GM18499 (cell line): ENCODE data around the gene C22orf39.
A peak's percentile ranks its signal among the peaks of the same experiment; 100 is the strongest.

Experiments used
- ATAC-seq: cut with Tn5 transposase; IDR thresholded peaks from one replicate; pipeline ENCODE4 v1.9.1; 2021; ENCODE audit warnings: moderate number of reproducible peaks; ENCODE audit not compliant: insufficient read depth, unreplicated experiment

C22orf39 gene

DNA sequence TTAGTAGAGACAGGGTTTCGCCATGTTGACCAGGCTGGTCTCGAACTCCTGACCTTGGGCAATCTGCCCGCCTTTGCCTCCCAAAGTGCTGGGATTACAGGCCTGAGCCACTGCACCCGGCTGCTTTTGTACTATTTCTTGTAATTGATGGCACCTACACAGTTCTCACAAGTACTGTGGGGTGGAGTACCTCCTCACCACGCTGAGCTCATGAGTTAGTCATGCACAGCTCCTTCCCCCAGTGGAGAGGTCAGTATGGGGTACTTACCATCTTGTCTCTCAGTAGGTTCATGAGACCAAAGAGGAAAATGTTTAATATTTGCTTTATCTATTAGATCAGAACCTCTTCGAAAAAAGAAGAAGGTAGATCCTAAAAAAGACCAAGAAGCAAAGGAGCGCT, 13.1 kb downstream of the C22orf39 start:
- ATAC-seq, result no peak

DNA sequence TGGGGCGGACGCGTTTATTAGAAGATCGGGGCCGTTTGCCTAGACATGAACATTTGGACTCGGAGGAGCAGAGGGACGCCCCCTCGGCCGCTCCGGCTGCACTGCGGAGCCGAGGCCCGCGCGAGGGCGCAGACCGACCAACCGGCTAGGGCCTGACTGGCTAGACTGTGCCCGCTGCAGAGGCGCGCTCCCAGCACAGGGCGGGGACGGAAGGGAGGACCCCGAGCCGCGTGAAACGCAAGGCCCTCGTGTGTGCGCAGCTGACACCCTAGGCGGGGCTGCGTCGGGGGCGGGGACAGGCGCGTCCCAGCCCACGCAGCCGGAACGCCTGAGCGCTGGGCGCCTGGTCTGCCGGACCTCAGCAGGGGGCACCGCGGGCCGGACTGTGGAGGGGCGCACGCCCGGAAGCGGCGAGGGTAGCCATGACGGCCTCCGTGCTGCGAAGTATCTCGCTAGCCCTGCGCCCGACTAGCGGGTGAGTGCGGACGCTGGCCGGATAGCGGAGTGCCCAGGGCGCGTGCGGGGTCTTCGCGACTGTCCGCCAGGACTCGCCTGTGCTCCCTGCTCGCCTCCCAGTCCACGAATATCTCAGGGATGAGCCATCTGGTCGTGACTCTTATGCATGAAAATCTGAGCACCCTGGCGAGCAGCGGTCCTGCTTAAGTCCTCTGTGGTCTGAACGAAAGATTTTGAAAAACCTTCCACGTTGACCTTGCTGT, 15.2 kb downstream of the C22orf39 start, which contains the start of gene MRPL40:
TSS of gene MRPL40 (plus strand) at position 413 of the 719 bp plus-strand sequence. CDS start at position 423, 10 bp downstream.
- ATAC-seq, result peak; percentile 38

DNA sequence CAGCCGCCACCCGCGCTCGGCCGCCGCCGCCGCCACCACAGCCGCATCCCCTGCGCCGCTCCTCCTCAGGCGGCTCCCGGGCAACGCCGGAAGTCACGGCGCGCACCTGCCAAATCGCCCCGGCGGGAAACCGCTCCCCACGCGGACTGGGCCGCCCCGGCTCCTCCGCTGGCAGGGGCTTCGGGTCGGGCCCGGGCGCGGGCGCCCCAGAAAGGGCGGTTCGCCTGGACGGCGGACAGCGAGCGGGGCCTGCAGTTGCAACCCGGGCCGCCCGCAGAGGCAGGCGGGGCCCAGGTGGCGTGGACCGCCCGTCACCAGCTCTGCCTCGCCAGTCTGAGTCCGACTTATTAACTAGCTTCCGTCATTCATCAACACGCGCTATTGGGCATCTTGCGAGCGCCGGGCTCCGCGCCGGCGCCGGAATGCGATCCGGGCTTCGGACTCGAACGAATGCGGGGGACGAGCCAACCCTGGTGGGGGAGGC, 15.8 kb downstream of the C22orf39 start, which contains the start of gene HIRA:
TSS of gene HIRA (minus strand) at position 85 of the 484 bp plus-strand sequence. CDS start 257 bp downstream, outside the sequence.
- ATAC-seq, result peak; percentile 13

DNA sequence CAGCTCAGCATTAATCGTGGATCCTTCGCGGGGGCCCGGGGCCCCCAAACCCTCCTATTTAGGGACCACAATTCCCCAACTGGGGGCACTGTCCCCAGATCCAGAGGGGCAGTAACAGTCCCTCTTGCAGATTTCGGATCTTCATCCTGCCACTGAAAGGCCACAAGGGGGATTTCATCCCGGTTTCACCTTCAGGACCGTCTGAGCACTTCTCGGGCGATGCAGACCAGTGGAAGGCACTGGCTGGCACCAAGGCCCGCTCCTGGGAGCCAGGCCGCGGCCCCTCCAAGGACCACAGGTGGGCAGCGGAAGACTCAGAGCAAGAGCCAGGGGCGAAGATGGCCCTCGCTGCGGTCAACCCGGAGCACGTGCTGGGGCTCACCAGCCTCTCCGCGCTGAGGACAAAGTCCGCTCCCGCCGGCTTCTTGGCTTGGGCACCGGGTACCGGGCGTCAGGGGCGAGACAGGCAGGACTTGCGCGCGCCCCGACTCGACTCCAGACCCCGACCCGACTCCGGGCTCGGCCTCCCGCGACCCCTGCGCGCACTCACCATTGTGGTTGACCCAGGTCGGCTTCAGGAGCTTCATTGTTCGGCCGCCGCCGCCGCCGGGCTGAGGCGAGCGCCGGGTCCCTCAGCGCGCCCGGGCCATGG, 16.5 kb downstream of the C22orf39 start:
- no peak for ATAC-seq

DNA sequence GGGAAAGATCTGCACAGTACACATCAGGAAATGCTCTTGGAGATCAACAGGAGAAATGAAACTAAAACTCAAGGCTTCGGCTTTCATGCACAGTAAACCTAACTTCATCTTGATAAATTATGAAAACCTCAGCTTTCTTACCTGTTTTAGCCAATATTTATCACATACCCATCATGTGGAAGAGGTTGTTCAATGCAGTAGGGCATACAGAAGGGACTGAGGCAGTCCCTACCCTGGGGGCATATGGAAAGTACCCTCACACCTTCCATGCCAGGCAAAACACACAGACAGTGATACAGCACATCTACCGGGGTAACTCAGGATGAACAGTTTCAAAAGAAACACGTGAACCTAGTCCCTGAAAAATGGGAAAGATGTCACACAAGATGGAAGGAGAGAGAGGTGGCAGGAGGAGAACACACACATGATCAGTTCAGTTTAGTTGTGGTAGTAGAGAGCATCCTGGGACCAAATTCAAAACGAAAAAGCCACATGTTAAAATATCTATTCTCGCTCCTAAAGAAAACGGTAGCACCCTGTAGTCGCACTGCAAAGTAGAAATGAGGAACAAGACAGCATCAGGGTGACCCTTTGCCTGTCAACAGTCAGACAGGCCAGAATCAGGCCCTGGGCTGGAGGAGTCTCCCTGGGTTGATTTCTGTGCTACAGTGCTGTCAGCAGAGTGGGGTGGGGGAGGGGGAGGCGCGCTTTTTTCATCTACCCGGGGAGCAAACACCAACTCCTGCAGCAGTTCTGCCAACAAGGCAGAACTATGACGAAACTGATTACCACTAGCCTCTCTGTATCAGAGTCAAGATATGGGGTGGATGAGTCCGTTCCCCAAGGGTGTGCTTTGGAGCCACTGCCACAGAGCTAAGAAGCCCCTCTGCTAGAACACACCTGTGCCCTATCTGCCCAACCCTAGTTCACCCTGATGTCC, 17.3 kb downstream of the C22orf39 start:
- no peak for ATAC-seq

DNA sequence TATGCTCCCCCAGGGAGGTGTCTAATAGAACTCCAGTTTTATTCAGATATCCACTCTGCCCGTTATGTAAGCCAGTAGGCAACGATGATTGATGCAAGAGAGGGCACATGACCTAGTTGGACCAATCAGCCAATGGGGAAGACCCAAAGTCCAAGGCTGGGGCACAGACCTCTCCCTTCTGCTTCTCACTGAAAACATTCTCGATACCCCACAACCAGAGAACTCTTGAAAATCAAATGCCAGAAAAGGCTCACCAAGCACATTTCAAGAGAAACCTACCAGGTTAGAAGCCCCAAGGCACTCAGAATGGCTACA, 23.4 kb downstream of the C22orf39 start:
- ATAC-seq, result no peak

DNA sequence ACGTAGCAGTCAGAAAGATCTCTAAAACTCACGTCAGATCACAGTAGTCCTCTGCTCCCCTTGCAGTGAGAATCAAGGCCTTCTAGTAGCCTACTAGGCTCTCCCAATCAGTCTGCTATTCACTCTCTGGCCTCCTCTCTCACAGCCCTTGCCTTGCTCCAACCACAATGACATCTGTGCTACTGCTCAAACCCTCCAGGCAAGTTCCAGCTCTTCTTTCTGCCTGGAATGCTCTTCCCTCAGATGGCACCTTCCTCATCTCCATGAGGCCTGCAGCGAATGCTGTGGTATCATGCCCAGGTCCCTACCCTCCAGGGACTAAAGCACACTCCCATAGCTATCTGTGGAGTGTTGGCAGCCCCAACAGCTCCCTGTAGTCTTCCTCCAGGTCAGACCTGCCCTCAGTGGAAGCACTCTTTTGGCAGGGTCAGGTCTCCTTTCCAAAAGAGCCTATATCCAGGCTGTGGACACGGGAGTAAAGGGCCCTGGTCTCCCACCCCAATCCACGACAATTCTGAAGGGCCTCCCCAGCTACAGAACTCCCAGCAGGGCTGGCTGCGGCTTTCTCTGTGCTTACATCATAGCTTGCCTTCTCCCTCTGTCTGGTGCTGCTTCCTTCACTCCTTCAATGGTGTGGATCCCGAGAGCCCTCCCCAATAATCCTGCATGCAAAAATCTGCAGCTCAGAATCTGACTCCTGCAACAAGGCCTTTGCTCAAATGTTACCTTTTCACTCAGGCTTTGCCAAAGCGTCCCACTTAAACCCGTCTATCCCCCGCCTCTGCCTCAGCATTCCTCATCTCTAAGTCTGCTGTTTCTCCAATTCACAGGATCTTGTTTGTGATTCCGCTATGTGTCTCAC, 24.8 kb downstream of the C22orf39 start:
- ATAC-seq, result no peak

DNA sequence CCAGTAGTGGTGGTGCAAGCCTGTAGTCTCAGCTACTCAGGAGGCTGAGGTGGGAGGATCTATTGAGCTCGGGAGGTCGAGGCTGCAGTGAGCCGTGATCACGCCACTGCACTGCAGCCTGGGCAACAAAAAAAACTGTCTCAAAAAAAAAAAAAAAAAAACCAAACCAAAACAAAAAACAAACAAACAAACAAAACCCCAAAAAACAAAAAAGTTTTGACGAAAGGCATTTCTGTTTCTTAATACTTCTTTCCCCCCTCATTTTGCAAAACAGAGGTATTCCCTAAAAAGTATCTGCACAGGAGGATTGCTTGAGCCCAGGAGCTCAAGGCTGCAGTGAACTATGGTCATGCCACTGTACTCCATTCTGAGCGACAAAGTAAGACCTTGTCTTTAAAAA, 27.2 kb downstream of the C22orf39 start:
- no peak for ATAC-seq

DNA sequence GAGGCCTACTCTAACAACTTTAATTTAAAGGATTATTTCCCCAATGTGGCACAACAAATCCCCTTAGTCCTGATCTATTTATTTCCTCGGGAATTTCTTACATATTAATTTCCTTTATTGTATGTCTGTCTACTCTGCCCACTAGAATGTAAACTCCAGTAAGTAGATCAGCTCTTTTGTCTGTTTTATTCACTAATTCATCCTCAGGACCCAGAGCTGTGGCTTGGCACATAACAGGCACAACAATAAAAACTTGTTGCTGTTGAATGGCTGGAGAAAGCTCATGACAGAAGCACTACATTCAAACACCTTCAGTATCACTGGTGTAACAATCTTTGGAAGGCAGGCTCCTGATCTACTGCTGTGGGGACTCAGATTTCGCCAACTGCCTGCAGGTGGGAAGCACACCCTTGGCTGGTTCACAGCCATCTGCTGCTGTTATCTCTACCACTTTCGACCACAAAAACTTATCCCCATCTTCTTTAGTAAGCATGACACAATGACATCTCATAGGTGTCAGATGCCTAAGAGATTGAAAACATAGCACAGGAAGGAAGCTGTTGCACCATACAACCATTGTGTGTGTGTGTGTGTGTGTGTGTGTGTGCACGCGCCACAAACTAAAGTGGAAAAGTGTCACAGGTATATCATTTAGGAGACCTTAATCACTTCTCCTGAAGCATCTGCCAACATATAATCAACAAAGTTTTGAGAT, 27.9 kb downstream of the C22orf39 start:
- ATAC-seq, result no peak

DNA sequence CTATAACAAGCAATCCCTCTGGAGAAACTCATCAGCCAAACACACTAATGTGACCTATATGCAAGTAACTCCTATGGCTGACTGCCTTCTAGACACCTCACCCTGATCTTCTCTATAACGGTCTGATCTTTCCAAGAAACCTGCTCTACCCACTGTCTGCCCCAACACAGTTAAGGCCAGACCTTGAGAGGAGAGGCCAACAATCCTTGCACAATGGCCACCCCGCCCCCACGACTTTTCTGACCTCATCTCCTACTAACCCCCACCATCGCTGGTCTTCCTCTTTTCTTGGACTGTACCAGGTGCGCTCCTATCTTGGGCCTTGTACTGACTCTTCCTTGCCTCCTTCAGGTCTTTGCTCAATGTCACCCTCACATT, 28.4 kb downstream of the C22orf39 start:
- ATAC-seq, result no peak

DNA sequence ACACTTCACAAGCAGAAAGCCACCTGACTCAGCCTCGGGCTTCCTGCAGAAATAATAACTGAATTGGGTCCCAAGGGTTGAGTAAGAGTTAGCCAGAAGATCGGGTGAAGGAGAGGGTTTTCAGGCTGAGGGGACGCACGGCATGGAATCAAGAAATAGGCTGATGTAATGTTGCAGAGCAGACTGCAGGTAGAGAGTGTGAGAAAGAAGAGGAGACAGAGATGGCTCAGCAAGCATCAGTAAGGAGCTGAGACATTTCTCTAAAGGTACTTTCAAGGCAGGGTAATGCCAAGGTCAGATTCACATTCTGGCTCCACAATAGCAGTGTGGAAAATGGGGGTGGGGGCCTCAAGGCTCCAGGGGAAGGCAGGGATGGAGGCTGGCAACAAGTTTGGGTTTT, 34.6 kb downstream of the C22orf39 start:
- ATAC-seq, result no peak

DNA sequence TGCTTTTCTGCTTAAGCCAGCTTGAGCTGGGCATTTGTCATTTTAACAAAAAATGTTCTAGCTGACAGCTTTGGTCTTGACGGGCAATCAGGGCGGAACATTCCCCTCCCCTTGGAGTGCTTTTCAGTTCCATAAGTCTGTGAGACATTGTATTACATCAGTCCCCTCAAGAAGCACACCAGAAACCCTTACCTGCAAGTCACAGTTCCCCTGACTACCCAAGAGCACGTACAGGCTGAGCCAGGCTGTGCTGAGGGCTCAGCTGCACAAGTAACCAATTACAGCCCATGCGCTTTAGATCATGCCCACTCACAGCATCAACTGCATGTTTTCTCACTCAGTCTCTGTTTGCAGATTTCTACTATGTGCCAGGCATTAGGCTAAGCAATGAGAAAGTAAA, 35.0 kb downstream of the C22orf39 start:
- ATAC-seq, result no peak

DNA sequence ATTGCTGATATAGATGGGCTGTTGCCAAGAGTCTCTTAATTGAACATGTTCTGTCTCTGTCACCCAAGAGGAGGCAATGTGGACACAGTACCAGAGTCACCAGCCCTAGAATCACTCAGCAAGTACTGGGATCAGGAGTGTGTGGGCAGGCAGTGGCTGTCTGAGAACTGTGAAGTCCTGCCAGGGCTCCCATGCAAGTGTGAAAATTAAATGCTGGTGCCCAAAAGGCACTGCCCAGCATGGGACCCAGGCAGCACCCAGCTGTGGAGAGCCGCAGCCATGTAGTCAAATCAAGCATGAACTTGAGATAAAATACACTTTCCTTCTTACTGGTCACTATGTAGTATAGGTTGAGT, 35.8 kb downstream of the C22orf39 start:
- ATAC-seq, result no peak

DNA sequence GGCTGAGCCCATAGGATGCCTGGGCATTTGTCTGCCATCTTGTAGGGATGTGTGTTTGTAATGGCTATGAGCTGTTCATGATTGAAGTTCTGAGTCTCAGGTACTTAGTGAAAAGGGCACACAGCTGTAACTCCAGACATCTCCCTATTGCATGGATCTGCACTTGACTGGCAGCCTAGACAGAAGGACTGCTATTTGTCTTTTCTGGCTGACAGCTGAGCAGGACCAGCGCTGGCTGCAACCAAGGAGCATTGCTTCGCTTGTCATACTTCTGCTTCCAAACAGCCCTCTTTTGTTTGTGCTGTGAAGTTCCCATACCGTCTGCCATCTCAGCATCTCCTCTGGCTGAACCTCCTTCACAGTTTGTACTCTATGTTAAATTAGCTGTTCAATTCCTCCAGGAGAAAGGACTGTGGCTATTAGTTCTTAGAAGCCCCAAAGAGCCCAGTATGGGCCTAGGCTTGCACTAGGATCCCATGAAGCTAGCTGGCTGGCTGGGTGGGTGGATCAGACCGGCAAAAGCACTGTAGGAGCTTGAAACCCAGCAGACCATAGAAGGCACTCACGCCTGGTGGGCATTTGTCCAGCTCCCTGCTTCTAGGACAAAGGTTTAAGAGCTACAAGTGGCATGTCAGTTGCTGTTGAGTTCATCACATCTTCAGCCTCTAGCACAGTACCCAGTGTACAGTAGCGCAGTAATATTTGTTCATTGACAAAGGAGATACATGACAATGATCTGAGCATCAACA, 36.4 kb downstream of the C22orf39 start:
- no peak for ATAC-seq

DNA sequence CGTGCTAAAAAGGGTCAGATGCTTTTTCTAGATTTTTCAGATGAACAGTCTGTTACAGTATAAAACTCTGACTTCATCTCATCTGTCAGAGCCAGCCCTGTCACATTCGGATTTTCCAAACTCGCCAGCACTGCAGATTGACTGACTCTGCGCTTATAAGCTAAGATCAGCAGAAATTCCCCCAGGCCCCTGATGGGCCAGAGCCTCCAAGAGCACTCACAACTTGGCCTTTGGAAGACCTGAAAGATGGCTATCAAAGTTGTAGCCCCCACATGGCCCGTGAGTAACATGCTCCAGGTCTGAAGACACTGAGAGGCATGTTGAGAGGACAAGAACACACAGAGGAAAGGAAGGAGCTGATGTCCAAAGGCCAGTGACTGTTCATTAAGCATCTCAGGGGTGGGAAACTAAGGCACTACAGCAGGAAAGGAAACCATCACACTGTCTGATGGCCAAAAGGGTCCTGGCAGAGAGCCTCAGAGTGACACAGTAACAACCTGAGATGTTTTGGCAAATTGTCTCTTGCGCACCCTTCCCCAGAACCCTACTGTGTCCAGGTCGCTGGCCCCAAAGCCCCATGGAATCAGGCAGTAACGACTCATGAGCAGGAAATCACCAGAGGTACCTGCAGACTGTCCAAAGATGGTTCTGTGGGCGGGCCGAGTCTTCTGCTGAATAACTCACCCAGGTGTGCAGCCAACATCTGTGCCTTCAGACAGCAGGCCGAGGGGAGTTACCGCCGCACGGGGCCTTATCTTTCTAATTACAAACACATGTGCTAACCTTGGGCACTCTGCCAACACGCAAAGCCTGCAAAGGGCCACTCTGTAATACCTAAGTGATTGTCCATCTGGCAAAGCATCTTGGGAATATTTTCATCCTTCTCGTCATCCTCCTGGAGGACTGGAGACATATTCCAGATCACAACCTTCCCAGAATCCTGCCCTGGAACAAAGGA, 39.6 kb downstream of the C22orf39 start:
- no peak for ATAC-seq

DNA sequence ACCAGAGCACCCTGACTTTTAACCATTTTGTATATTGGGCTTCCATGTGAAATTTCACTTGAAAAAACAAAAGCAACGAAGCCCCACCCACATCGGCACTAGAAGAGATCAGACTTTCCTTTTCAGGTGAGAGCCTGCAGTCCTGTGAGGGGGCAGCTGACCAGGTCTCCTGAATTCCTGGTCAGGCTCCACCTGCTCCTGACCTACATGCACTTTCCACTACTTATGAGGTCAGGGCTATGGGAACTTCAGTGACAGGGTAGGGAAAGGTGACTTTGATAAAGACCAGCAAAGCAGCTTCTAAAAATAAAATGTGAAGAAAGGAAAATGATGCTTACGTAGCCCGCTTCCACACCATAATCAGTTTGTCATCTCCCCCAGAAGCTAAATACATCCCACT, 40.7 kb downstream of the C22orf39 start:
- ATAC-seq, result no peak

DNA sequence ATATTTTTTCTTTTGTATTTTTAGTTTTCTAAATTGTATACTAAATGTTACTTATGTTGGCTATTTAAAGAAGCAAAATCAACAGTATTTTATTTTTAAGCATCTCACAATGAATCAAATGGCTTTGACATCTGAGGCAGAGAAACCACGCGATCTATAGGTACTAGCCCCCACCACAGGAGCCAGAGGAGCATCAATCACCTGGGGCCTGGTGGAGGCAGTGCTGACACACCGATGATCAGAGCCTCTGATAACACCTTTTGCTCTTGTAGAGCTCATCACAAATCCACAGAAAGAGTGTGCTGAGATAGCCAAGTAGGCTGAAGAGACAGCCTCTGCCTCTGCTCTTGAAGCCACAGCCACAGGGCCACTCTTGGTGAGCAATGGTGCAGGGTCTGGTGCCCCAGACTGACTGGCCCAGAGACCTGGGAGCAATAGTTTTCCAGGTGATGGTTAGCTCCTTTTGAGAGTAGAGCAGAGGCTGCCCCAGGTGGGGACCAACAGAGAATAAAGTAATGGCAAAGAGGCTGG, 41.2 kb downstream of the C22orf39 start:
- no peak for ATAC-seq
